ENCODE data around the gene SLN.

Gene SLN

GRCh38 chr11:107719073-107719472, 7.2 kb upstream of the SLN start:
- DNase-seq = no peak

GRCh38 chr11:107716884-107717532, 5.2 kb upstream of the SLN start:
- no peak for DNase-seq

- DNase-seq = no peak
Measured at GRCh38 chr11:107713009-107713408, 1.2 kb upstream of the SLN start.

DNA sequence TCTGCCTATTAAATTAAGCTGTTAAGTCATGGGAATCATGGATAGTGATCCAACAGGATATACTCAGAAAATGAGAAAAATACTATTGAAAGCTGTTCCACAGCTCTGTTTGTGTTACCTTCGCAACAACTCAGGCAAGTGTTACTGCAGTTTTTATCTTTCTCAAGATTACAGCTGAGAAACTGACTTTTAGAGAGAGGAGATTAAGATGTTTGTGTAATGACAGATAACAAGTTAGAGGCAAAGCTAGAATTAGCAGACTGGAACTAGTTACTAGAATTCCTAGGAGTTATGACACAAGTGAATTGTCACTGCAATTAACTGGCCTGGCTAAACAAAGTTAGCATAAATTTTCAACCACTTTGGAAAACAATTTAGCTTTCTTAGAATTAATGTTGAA, 1.6 kb downstream of the SLN start:
- no peak for DNase-seq

DNA sequence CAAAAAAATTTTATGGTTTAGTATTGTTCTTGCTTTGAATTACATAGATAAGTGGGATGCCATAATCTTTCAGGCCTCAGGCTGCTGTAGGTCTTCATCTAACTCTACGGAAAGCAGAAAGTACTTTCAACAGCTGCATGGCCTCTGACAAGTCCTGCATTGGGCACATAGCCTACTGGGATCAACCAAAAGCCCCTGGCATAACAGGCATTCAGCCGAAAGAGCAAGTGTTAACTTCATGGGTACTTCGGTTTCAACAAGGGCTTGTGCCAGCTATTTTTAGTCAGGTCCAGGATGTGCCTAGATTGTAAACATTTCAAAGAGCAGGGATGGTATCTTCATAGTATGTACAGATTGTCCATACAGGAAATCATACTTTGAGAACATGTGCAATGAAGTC, 3.1 kb downstream of the SLN start:
- DNase-seq = peak; percentile 15

- no peak for DNase-seq
Measured at GRCh38 chr11:107707807-107708206, 4.0 kb downstream of the SLN start.

GRCh38 chr11:107707215-107707671, 4.6 kb downstream of the SLN start:
- no peak for DNase-seq

DNA sequence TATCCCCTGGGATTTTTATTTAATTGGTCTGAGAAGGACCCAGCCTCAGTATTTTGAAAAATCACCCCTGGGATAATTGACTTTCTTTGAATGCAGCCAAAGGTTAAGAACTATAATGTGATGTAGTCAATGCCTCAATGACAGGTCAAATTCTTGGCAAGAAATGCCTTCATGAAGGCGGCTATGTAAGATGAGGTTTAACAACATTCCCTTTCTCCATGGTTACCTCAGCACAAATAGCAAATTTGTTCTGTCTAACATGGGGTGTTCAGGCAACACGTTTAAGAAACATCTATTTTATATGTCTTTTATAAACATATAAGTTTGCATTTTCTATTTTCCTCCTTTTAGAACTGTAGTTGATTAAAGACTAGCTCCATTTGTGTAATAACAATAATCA, 5.3 kb downstream of the SLN start:
- DNase-seq = no peak

DNA sequence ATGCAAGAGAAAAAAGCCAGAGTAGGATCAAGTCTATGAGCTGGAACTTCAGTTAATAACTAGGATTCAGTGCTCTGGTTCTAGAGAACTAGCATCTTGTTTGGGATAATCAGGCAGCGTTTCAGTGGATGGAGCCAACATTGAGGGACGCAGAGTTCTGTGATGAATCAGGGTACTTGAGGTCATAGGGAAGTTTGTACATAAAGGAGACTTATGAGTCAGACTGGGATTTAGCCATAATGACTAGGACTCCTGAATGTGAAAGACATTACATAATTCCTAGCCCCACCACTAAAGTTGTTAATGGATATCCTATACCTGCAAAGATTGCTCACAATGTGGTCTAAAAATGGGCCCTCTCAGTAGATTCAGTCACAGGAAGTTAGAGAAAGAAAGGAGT, 6.8 kb downstream of the SLN start:
- peak; percentile 52 for DNase-seq

- DNase-seq = no peak
Measured at GRCh38 chr11:107704451-107704850, 7.4 kb downstream of the SLN start.

DNA sequence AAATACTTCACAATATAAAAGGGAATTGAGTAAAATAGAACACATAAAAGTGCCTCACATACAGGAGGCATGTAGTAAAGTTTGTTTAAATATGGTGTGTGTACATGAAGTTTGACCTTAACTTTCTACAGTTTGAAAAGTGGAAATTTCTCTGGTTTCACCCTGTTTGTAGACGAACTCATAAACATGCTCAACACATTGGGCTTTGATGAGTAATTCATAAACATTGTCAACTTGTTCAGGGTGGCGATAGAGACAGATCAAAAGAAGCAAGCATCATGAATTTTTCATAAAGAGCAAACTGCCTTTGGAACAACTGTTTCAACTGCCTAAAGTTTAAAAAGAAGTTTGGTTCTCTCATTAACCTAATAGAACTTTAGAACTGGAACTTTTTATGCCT, 9.1 kb downstream of the SLN start:
- no peak for DNase-seq

DNA sequence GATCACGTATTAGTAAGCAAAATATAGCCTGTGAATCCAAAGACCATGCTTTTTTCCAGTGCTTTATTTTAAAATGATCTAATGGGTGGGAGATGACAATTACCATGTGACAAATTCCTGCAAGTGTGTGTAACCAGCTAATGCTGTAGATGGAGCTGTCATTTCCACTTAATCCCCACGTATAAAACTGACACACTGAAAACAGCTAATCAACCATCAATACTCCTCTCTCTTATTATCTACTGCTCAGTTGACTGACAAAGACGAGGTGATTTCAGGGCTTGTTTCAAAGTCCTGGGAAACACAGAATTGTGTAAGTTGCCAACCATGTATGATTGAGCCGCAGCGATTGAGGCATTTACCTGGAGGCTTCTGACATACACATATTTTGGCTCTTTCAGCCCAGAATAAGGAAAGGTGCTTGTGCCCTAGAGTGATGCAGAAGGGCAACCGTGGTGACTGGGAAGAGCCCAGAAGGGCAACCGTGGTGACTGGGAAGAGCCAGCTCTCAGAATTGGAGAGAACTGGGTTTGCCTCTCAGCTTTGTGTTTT, 9.7 kb downstream of the SLN start:
- no peak for DNase-seq

DNA sequence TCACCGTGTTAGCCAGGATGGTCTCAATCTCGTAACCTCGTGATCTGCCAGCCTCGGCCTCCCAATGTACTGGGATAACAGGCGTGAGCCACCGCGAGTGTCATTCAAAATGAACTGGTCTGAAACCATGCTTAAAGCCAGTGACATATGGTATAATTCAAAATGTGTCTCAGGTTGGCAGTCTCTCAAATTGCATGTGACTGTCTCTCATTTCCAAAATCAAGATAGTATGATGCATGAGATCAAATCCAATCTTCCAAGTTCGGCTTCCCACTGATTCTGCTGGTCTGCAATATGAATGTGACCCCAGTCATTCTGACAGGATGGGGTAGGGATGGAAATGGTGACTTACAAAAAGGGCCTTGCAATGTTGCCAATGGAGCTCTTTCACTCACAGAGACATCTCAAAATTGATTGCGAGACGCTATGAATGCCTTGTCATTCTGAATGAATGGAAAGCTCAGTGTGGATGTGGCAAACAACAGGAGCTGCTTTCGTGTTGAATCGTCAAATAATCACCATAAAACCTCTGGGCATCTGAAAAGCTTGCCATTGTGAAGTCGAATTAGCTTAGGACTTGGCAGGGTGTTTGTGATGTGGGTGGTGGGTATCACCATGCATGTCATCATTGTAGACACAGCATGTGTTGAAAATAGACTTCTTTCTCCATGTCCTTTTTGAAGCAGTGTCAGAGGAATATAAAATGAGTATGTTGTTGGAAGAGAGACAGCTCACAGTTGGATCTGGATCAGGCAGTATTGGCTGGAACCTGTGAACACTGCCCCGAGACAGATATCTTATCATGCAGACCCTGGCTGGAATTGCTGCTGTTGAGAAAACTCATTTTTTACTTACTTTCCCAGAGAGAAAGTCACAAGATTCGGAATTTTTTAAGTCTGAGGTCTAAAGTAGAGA, 12.2 kb downstream of the SLN start:
- no peak for DNase-seq

GRCh38 chr11:107697291-107697690, 14.6 kb downstream of the SLN start:
- no peak for DNase-seq

DNA sequence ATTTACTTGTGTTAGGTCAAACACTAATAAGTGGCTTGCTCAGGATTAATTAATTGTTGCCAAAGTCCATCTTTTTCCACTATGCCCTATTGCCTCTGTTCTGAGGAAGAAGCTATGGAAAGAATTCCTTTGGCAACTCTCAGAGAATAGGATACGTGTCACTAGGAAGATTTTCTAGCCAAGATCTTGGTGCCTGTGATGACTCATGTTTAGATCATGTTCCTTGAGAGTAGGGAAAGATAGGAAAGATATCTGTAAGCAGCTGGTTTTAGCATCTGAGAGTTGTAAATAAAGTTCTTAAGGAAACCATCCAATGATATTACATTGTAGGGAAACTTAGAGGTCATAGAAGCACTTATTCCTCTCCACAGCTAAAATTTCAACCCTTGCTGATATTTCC, 15.7 kb downstream of the SLN start:
- DNase-seq = no peak

GRCh38 chr11:107695446-107695845, 16.4 kb downstream of the SLN start:
- DNase-seq = no peak

DNA sequence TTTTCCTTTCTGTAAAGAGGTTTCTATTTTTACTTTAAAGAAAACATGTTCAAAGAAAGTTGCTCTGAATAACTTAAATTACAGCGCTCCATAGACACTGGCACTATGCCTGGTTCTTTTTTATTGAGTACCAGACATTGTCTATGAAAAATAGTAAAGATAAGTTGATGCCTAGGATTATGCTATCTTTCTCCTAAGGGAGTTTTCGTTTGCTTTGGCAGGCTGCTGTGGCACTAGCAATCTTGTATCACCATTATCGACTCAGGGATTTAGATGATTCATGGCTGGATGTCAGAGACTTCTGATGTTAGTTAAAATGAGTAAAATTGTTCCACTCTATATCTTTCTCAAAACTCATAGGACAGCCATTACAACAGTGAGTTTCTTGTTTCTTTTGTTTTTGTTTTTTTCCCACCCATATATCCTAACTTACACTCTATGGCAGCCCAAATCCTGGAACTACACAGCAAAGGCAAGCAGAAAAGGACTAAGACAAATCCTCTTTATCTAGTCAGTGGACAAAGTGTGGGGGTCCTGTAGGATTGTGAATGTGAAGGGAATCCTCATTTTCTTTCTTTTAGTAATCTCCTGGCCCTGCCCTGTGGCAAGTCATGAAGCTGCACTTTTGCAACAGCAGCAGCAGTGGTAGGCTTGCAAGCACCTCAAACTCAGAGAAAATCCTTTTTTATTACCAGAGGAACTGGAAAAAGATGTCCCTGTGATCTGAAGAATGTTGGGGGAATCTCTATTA, 20.7 kb downstream of the SLN start:
- DNase-seq = no peak

DNA sequence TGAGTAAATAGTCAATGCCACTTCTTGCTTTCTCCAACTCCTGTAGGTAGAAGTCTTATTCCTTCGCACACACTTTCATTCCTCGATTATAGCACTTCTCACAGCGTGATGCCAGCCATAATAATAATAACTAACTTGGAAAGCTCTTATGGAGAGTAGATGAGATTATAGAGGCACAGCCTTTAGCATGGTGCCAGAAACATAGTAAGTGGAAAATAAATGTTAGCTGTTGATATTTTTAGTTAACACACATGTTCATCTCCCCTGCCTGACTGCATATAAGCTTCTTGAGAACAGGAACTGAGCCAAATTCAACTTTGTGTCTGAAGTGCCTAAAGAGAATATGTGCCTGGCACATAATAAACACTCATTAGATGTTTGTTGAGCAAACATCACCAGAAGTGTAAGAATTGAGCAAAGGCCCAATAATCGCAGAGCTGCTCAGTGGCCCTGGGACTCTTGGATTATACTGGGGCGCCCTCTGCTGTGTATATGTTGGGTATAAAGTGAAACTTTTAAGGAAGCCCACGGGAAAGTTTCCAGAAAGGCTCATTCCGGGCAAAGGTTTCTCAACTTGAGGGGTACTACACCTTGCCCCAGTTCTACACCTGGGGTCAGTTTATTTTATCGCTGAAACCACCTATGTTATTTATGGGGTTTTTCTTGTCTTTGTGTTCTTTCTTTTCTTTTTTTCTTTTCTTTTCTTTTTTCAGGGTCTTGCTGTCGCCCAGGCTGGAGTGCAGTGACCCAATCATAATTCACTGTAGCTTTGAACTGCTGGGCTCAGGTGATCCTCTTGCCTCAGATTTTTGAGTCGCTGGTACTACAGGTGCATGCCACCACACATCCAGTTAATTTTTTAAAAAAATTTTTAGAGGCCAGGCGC, 22.3 kb downstream of the SLN start:
- peak; percentile 94 for DNase-seq

DNA sequence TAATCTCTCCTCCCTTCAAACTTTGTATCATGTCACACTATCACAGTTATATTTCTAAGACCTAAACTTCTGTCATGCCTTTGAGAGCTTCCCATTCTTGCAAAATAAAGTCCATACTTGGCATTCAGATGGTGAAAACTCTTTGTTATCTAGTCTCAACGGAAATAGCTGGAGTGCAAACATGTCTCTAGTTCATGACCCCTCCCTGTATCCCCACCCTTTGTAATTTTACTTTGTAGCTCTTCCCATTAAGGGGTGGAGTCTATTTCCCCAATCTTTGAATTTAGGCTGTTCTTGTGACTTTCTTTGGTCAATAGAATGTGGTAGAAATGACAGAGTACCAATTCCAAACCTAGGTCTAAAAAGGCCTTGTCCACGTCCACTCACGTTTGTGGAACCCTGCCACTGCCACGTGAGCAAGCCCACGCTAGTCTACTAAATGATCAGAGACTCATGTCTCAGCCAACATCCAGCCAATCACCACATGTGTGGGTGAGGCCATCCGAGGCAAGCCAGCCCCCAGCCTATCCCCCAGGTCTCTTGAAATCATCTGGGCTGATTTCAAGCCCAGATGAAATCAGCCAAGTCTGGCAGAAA, 23.4 kb downstream of the SLN start:
- DNase-seq = no peak

DNA sequence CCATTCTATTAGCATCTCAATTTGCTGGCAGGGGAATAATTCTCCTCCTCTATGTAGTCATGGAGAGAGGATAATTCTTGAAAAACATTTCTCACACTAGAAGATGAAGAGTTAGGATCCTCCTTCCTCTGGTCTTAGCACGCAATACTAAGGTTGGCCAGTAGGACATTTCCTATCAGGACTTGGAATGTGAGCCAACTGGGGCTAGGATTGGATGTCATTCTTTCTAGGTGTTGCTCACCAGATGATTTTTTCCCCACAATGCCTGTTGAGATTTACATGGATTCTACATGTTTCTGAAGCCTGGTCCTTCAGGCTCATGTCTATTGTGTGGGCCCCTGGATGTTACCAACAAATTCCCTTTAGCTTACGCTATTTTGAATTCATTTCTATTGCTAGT, 28.0 kb downstream of the SLN start:
- peak; percentile 58 for DNase-seq

GRCh38 chr11:107683061-107683460, 28.8 kb downstream of the SLN start:
- no peak for DNase-seq

DNA sequence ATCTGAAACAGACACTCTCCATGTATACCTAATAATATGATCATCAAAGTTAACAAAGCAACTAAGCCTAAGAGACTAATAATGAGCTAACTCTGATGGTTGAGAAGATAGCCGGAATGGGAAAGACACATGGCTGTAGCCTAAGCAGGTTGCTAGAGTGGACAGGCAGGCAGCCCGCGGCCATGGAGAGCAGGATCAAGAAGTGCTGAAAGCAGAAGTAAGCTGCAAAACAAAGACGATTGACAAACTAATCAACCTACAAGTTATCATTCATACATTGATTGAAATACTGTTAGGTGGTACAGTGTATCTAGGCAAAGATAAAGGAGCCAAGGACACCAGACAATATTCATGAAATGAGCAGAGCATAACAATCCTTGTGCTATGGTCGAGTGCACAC, 29.3 kb downstream of the SLN start:
- no peak for DNase-seq
